ENCODE data around the gene MAST4. TPM values are rescaled to one million over a fixed set of nuclear protein-coding genes. Genes with fewer than 3 reads are reported as not detected.

Gene MAST4
- total and polyA plus RNA-seq, 12 donors: 29.6 to 93.3 (median 76.6) TPM

DNA sequence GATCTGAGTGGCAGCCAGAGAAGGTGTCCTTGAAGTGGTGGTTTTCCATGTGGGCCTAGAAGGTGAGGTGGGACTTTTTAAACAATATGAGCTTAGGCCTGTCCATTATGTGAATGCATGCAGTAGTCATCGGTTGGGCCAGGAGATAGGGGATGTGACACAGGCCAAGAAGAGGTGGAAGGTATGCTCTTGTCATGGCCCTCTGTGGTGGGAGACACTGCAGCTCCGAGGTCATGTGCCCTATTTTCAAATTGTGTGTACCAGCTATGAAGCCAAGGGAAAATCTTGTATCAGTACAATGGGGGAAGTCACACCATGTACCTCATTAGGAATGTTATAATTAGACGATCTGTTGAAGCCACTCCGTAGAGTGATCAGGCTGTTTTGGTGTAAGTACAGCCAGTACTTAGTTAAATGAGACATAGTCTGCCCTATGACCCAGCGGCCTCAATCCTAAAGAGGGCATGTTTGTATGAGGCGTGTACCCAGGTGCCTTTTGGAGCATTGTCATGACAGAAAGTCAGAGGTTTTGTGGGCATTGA is 280.1 kb downstream of the MAST4 start:
- no peak overlapping the region for H3K4me3 ChIP-seq
- no peak for DNase-seq
- H3K36me3 ChIP-seq: no peaks in the 10 kb centered on the region
- ATAC-seq: peak in 6 of 8 donors; percentile 11 to 93 (median 66)
- peaks cover 0 to 4% (median 0%) of the 10 kb centered on the region in 11 donors for H3K9me3 ChIP-seq
- intact Hi-C loops (cut with DNase I): no loop called here
- peaks cover 0 to 18% (median 9%) of the 10 kb centered on the region in 9 donors for H3K4me1 ChIP-seq
- no peaks in the 10 kb centered on the region for H3K27me3 ChIP-seq
- peak overlapping the region in 1 of 10 donors; percentile 47 for H3K27ac ChIP-seq
- 74% methylated on average over 6 of the region's 6 CpGs for WGBS, 2 donors
- TF ChIP-seq CTCF (IDR thresholded peaks at IDR 0.05): no peak

DNA sequence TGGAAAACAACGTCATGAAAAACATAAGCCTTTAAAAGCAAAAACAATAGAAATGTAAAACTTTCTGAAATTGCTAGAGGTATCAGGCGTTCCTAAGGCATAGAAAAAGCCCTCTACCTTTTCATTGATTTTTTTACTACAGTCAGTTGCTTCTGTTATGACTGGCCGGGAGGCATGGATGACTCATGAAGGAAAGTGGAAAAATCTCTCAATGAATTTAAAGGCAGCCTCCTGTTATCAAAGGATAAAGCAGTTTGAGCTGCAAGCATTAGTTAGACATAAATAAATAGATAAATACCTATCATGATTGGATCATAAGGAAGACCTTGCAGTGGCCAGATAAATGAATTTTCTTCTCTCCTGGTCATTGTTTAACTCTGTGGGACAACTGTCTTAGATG is 281.6 kb downstream of the MAST4 start:
- Histone ChIP-seq H3K36me3 (no peaks in the 10 kb centered on the region), H3K4me3 (no peak overlapping the region), H3K27ac (no peak overlapping the region), H3K27me3 (no peaks in the 10 kb centered on the region), H3K4me1 (peaks cover 5 to 31% (median 24%) of the 10 kb centered on the region in 9 donors), H3K9me3 (peaks cover 0 to 4% (median 0%) of the 10 kb centered on the region in 11 donors)
- intact Hi-C loops (cut with DNase I): no loop called here
- ATAC-seq (no peak), DNase-seq (no peak)
- no peak for TF ChIP-seq CTCF (IDR thresholded peaks at IDR 0.05)
- 84 to 86% methylated on average over 3 of the region's 3 CpGs for WGBS, 2 donors

DNA sequence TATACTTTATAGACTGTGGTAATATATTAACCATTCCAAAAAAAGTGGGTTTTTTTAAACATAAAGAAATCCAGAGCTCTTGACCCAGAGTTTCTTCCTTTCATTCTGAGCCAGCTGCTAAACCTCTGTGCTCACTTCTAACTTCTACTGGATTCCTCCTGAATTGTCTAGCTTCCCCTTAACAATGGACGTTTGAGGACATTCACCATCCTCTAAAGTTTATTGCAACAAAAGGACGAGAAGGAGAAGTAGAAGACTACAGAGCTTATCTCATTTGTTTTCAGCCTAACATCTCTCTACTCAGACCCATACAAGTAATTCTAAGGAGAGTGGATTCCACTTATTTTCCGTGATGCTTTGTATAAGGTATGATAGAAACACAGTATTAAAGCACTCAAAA is 284.2 kb downstream of the MAST4 start:
- peaks cover 0 to 4% (median 0%) of the 10 kb centered on the region in 11 donors for H3K9me3 ChIP-seq
- 75% methylated on average over 3 of the region's 3 CpGs for WGBS, 2 donors
- no peaks in the 10 kb centered on the region for H3K36me3 ChIP-seq
- no peaks in the 10 kb centered on the region for H3K27me3 ChIP-seq
- TF ChIP-seq CTCF (IDR thresholded peaks at IDR 0.05): no peak
- no peak for ATAC-seq
- H3K4me1 ChIP-seq: peaks cover 5 to 41% (median 27%) of the 10 kb centered on the region in 9 donors
- no peak overlapping the region for H3K4me3 ChIP-seq
- intact Hi-C loops (cut with DNase I): no loop called here
- H3K27ac ChIP-seq: no peak overlapping the region
- no peak for DNase-seq

DNA sequence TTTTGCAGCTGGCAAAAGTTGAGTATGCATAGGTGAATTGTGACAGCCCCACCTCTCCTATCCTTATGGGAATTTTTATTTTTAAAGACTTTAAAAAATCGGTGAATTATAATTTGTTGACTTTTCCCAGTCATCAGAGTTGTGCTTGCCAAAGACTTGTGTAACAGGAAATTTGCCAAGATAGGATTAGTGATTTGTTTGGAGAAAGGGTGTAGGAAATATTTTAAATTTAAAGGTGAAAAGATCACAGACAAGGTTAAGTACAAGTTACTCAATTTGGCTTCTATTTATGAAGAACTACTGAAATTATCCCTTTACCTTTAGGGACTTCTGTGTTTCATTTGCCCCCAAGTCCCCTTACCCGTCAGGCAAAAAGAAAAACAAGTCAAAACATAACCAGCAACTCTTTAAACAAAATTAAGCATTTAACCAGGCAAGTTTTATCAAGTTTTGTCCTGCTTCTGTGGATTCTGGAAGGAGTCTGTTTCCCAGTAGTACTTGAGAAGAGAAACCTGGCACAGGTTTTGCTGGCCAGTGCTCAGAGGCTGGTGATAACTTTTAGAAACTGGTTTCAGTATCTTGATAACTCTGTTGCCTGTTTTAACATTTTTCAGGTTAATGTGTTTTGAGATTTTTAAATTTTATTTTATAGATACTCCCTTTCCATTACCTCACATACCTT is 285.4 kb downstream of the MAST4 start:
- H3K27me3 ChIP-seq: no peaks in the 10 kb centered on the region
- no peak overlapping the region for H3K4me3 ChIP-seq
- peak overlapping the region; percentile 13 to 75 (median 38) for H3K27ac ChIP-seq
- TF ChIP-seq CTCF (IDR thresholded peaks at IDR 0.05): no peak
- DNase-seq (no peak), ATAC-seq (peak in 2 of 8 donors; percentile 50 to 52)
- peaks cover 5 to 42% (median 25%) of the 10 kb centered on the region in 9 donors for H3K4me1 ChIP-seq
- WGBS, 2 donors: 44 to 49% methylated on average over 2 of the region's 2 CpGs
- peaks cover 0 to 4% (median 0%) of the 10 kb centered on the region in 11 donors for H3K9me3 ChIP-seq
- intact Hi-C loops (cut with DNase I): no loop called here
- no peaks in the 10 kb centered on the region for H3K36me3 ChIP-seq
